ENCODE data around the gene IRF7. TPM values are rescaled to one million over a fixed set of nuclear protein-coding genes. Genes with fewer than 3 reads are reported as not detected.
A peak's percentile ranks its signal among the peaks of the same experiment; 100 is the strongest.
"Not testable (repeated sequence)": the region's sequence is repeated elsewhere in the genome, so short reads cannot be mapped to it uniquely, and the experiment has no call there.

Gene IRF7
- total RNA-seq, 1 experiment from 2014 or later: 15.2 TPM

DNA sequence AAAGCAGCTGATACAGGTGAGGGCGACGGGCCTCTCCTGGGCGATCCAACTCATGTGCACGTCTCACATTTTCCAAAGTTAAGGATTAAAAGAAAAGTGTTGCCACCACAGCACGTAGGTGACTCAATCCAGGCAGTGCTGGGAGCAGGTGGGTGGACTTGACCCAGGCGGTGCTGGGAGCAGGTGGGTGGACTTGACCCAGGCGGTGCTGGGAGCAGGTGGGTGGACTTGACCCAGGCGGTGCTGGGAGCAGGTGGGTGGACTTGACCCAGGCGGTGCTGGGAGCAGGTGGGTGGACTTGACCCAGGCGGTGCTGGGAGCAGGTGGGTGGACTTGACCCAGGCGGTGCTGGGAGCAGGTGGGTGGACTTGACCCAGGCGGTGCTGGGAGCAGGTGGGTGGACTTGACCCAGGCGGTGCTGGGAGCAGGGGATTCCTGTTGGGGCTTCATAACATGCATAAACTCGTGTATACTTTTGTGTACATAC is 32.0 kb upstream of the IRF7 start:
- H3K27me3 ChIP-seq (ENCODE audit: insufficient read depth, low read length); RAD21 ChIA-PET (ENCODE audit: low non-redundant PET in 1 of 2, low total read pairs in 2 of 2, uncharacterized antibody in 2 of 2, unreplicated experiment in 2 of 2); ATAC-seq; H2AFZ ChIP-seq (ENCODE audit: low read depth, low read length, poor library complexity, severe bottlenecking); H4K20me1 ChIP-seq (ENCODE audit: insufficient read depth); CTCF ChIA-PET; H3K9me3 ChIP-seq (ENCODE audit: control insufficient read depth in 1 of 2, insufficient read depth in 1 of 2, low read depth in 1 of 2, low read length in 2 of 2); H3K27ac ChIP-seq (ENCODE audit: low read depth, low read length); BruUV-seq (replicated peaks); H3K9ac ChIP-seq (ENCODE audit: low read length); intact Hi-C loops (cut with micrococcal nuclease); H3K4me2 ChIP-seq (ENCODE audit: low read length); H3K79me2 ChIP-seq (ENCODE audit: insufficient read depth, low read length); H3K4me3 ChIP-seq (replicated peaks in 1 of 2; ENCODE audit: low read depth in 1 of 2, low read length in 2 of 2); H3K36me3 ChIP-seq (ENCODE audit: control insufficient read depth in 1 of 2, insufficient read depth in 2 of 2, low read length in 2 of 2); POLR2A ChIA-PET; H3K4me1 ChIP-seq (ENCODE audit: control insufficient read depth in 1 of 2, insufficient read depth in 2 of 2, low read length in 2 of 2); H3K9me2 ChIP-seq (ENCODE audit: insufficient read depth); DNase-seq (ENCODE audit: low read depth, low spot score): not testable (repeated sequence)
- TF ChIP-seq EGR1 (IDR thresholded peaks at IDR 0.05; ENCODE audit: low read depth): 0 out of 2 replicates have a peak, but pooled peaks have one; percentile 4

DNA sequence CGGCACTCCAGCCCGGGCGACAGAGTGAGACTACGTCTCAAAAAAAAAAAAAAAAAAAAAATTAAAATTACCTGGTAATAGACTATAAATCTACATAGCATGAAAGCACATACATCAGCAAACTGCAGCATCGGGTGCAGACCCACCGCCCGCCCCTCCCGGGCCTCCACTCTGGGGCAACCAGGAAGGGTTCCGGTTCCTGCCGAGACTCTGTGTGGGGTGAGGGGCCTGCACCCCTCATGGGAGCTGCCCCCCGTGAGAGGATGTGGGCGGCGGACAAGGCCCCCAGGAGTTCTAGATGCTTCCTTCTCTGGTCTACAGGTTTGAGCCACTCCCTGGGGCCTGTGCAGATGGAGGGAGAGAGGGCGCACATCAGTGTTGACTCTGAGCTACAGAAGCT is 30.5 kb upstream of the IRF7 start:
- BruUV-seq (replicated peaks): no TSS peak
- ChIA-PET POLR2A (no interaction called here), CTCF (no interaction called here), RAD21 (ENCODE audit: low non-redundant PET in 1 of 2, low total read pairs in 2 of 2, uncharacterized antibody in 2 of 2, unreplicated experiment in 2 of 2) (no interaction called here)
- Histone ChIP-seq H3K79me2 (ENCODE audit: insufficient read depth, low read length) (no peaks in the 10 kb centered on the region), H3K36me3 (ENCODE audit: control insufficient read depth in 1 of 2, insufficient read depth in 2 of 2, low read length in 2 of 2) (no peaks in the 10 kb centered on the region; a peak in 1 of 4 replicates), H2AFZ (ENCODE audit: low read depth, low read length, poor library complexity, severe bottlenecking) (no peak overlapping the region), H3K9me2 (ENCODE audit: insufficient read depth) (no peaks in the 10 kb centered on the region), H3K4me1 (ENCODE audit: control insufficient read depth in 1 of 2, insufficient read depth in 2 of 2, low read length in 2 of 2) (no peaks in the 10 kb centered on the region), H4K20me1 (ENCODE audit: insufficient read depth) (no peaks in the 10 kb centered on the region), H3K4me3 (replicated peaks in 1 of 2; ENCODE audit: low read depth in 1 of 2, low read length in 2 of 2) (no peak overlapping the region), H3K27ac (ENCODE audit: low read depth, low read length) (no peak overlapping the region), H3K4me2 (ENCODE audit: low read length) (no peak overlapping the region), H3K27me3 (ENCODE audit: insufficient read depth, low read length) (no peaks in the 10 kb centered on the region), H3K9me3 (ENCODE audit: control insufficient read depth in 1 of 2, insufficient read depth in 1 of 2, low read depth in 1 of 2, low read length in 2 of 2) (no peaks in the 10 kb centered on the region), H3K9ac (ENCODE audit: low read length) (no peak overlapping the region)
- no peak for DNase-seq (ENCODE audit: low read depth, low spot score)
- ATAC-seq: no peak
- intact Hi-C loops (cut with micrococcal nuclease): no loop called here
- TF ChIP-seq FOSL1 (IDR thresholded peaks at IDR 0.05; ENCODE audit: low read depth) (no peak), EGR1 (IDR thresholded peaks at IDR 0.05; ENCODE audit: low read depth) (no peak), EZH2phosphoT487 (IDR thresholded peaks at IDR 0.05; ENCODE audit: borderline replicate concordance) (no peak), ZFX (IDR thresholded peaks at IDR 0.05) (no peak), SIN3A (IDR thresholded peaks at IDR 0.05; ENCODE audit: low read depth) (no peak), RAD21 (IDR thresholded peaks at IDR 0.05; ENCODE audit: low read depth) (no peak), SP1 (IDR thresholded peaks at IDR 0.05; ENCODE audit: low read depth) (no peak), ZNF274 (IDR thresholded peaks at IDR 0.05; ENCODE audit: low read depth, low read length) (no peak), ELF1 (IDR thresholded peaks at IDR 0.05; ENCODE audit: borderline replicate concordance, low read depth) (no peak), CBX3 (IDR thresholded peaks at IDR 0.05; ENCODE audit: low read depth) (no peak)
- TF ChIP-seq, protein P1, sequence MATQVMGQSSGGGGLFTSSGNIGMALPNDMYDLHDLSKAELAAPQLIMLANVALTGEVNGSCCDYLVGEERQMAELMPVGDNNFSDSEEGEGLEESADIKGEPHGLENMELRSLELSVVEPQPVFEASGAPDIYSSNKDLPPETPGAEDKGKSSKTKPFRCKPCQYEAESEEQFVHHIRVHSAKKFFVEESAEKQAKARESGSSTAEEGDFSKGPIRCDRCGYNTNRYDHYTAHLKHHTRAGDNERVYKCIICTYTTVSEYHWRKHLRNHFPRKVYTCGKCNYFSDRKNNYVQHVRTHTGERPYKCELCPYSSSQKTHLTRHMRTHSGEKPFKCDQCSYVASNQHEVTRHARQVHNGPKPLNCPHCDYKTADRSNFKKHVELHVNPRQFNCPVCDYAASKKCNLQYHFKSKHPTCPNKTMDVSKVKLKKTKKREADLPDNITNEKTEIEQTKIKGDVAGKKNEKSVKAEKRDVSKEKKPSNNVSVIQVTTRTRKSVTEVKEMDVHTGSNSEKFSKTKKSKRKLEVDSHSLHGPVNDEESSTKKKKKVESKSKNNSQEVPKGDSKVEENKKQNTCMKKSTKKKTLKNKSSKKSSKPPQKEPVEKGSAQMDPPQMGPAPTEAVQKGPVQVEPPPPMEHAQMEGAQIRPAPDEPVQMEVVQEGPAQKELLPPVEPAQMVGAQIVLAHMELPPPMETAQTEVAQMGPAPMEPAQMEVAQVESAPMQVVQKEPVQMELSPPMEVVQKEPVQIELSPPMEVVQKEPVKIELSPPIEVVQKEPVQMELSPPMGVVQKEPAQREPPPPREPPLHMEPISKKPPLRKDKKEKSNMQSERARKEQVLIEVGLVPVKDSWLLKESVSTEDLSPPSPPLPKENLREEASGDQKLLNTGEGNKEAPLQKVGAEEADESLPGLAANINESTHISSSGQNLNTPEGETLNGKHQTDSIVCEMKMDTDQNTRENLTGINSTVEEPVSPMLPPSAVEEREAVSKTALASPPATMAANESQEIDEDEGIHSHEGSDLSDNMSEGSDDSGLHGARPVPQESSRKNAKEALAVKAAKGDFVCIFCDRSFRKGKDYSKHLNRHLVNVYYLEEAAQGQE (IDR thresholded peaks at IDR 0.05; ENCODE audit: low read depth): no peak
- TF ChIP-seq, protein P2, sequence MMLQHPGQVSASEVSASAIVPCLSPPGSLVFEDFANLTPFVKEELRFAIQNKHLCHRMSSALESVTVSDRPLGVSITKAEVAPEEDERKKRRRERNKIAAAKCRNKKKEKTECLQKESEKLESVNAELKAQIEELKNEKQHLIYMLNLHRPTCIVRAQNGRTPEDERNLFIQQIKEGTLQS (IDR thresholded peaks at IDR 0.05): no peak
- TF ChIP-seq, protein P3, sequence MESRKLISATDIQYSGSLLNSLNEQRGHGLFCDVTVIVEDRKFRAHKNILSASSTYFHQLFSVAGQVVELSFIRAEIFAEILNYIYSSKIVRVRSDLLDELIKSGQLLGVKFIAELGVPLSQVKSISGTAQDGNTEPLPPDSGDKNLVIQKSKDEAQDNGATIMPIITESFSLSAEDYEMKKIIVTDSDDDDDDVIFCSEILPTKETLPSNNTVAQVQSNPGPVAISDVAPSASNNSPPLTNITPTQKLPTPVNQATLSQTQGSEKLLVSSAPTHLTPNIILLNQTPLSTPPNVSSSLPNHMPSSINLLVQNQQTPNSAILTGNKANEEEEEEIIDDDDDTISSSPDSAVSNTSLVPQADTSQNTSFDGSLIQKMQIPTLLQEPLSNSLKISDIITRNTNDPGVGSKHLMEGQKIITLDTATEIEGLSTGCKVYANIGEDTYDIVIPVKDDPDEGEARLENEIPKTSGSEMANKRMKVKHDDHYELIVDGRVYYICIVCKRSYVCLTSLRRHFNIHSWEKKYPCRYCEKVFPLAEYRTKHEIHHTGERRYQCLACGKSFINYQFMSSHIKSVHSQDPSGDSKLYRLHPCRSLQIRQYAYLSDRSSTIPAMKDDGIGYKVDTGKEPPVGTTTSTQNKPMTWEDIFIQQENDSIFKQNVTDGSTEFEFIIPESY (IDR thresholded peaks at IDR 0.05; ENCODE audit: extremely low read depth, insufficient replicate concordance, low read length): no peak
